Activated naive CD4-positive, alpha-beta T cell treated with anti-CD3 and anti-CD28 coated beads, Interleukin-2, amount 50 U/mL, for 16 hours (primary cell): Measurements from ENCODE around the gene ZNF385B.

Experiments
- DNase-seq: peaks from one replicate; pipeline ENCODE4 v3.0.0-alpha.2; 2020

Gene ZNF385B

DNA sequence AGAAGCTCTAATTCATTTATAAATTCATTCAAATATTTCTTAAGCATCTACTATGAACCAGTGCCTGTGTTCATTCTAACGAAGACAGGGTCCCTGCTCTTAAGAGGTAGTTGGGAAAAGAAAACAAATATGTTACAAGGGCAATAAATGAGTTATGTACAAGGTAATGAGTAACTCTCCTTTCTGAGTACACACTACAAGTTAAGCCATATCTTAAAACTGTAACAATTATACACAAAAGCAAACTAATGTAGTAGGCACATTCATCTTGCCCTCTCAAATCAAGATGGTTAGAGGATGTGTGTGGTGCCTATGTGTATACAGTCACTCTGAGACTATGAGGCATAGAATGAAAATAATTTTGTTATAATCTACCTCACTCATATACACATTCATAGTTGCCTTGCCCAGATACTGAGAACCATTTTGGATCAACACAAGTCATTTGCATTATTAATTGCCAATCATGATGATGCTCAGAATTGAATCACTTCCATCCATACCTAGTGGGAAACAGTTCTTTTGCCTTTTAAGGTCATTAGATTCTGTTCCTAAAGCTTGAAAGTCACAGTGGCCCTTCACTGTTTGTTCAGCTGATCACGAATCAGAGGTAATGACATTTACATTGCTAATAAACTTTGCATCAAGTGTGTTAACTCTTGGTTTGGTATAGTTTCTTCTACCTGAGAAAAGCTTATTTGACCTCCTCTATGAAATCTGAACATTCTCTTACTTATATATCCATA, 283.1 kb downstream of the ZNF385B start:
- no peak for DNase-seq

DNA sequence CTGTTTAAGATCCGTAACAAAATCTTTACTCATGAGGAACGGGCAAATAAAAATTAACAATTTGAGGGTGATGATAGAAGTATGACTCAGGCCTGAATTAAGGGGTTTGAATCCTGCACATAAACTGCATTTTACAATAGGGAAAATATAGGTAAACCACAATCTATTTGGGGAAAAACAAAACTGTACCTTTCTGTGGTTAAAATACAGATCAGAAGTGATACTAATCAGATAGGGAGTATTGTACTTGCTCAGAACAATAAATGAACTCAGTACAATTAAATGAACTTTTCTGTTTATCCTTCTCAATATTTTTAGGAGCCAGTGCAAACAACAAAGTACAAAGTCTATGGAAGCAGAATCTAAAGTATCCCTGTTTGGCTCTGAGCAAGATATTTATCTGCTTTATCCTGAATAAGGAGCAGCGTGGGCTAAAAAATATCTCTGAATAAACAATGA, 287.3 kb downstream of the ZNF385B start:
- no peak for DNase-seq

DNA sequence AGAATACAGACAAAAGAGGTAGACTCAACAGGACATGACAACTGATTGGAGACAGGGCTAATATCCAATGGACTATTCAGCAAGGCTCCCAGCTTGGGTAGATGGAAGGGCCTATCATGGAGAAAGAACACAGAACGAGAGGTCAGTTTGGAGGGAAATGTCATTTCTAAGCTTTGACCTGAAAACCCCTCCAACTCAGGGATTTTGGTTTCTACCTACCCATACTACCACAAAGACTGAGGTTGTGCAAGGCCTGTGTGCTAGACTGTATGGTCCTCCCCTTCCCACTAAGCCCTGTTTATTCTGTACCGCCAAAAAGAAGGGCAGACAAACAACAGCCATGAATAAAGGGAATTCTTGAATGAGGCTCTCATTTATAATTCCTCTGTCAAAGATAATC, 288.9 kb downstream of the ZNF385B start:
- DNase-seq, result no peak

GRCh38 chr2:179571721-179572120, 289.7 kb downstream of the ZNF385B start:
- DNase-seq, result no peak

DNA sequence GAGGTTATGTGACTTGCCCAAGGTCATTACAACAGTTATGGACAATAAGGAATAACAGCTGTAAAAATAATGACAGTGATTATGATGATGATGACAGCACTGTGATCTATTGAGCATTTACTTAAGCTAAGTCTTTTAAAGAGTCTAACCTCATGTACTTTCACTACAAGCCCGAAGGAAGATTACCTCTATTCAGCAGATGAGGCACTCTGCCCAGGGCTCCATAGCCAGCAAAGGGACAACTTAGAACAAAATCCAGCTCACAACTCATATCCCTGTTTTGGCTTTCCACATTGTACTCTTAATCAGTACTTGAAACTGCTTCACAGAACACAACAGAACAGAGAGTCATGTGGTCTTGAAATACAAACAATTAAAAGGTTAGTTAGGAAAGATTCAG, 290.2 kb downstream of the ZNF385B start:
- no peak for DNase-seq

DNA sequence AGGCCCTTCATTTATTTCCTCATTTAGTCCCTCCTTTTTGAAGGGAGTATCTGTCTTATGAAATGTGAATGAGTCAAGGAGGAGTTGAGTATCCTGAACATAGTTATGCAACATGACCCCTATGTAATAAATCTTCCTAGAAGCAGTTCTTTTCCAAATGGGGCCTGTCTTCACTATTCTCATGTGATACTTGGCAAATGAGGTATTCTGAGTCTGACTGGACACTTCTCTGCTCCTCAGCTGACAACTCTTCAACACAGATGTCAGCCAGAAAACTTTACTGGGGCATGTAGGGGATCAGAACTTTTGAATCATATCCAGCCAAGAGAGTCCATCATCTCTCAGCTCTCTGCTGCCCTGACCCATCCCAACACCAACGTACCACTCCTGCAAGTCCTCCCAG, 291.6 kb downstream of the ZNF385B start:
- DNase-seq, result no peak

- DNase-seq, result no peak
Observed at GRCh38 chr2:179565807-179566206, 295.6 kb downstream of the ZNF385B start.

DNA sequence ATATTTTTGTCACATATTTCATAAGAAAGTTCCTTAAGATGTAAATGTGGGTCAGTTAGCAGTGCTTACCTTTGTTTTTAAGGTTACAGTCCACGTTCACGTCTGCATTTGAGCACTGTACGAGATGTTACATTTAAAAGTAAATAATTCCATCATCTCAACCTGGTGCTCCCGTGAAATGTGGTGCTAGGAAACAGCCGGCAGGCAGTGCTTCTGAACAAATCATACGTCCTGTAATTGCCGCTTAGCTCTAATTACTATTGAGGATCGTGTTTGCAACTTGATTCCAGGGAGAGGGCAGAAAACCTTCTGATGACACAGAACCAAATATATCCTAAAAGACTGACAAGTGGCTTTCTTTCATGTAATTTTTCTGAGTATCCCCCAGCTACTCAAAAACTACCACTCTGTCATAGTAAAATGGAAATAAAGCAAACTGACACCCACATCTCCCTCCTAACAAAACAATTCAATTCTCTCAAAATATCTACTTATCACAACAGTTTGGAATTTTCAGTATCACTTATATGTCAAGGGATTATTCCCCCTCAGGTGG, 299.0 kb downstream of the ZNF385B start:
- no peak for DNase-seq

- DNase-seq, result no peak
Observed at GRCh38 chr2:179561702-179562101, 299.7 kb downstream of the ZNF385B start.

GRCh38 chr2:179560257-179560735, 301.1 kb downstream of the ZNF385B start:
- no peak for DNase-seq

GRCh38 chr2:179559108-179559806, 302.2 kb downstream of the ZNF385B start:
- DNase-seq, result no peak

- DNase-seq, result no peak
Observed at GRCh38 chr2:179558010-179558934, 303.1 kb downstream of the ZNF385B start.

GRCh38 chr2:179556425-179556824, 305.0 kb downstream of the ZNF385B start:
- DNase-seq, result no peak

- no peak for DNase-seq
Observed at GRCh38 chr2:179555691-179556283, 305.6 kb downstream of the ZNF385B start.

GRCh38 chr2:179554639-179555386, 306.6 kb downstream of the ZNF385B start:
- no peak for DNase-seq

DNA sequence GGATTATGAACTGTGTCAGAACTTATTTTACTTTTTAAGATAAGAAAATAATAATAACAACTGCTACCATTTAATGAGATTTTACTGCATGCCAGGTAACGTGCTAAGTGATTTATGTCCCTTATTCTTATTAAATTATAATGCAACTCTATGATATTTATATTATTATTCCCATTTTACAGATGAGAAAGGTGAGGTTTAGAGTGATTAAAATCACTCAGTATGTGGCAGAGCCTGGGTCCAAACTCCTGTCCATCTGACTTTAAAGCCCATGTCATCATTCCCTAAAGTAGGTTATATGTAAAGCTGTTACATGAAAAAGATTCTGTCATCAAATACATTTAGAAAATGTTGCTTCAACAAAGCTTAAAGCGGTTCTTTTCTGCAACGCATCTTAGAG, 308.0 kb downstream of the ZNF385B start:
- no peak for DNase-seq

GRCh38 chr2:179551539-179552045, 309.8 kb downstream of the ZNF385B start:
- DNase-seq, result no peak

DNA sequence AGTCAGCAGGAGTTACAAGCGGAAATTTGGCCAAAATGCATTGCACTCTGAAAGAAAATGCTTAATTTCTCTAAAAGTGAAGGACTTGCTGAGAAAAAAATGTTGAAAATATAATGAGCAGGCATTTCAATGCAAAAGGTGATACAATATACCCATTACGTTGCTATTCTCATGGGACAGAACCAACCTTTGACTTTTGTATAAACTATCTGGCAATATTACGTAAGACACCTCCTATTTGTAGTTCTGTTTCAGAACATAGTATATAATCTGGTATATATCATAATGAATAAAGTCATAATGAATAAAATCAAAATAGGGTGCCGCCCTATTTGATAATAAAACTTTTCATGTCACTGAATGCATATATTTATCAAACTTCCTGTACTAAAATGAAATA, 310.6 kb downstream of the ZNF385B start:
- DNase-seq, result no peak

DNA sequence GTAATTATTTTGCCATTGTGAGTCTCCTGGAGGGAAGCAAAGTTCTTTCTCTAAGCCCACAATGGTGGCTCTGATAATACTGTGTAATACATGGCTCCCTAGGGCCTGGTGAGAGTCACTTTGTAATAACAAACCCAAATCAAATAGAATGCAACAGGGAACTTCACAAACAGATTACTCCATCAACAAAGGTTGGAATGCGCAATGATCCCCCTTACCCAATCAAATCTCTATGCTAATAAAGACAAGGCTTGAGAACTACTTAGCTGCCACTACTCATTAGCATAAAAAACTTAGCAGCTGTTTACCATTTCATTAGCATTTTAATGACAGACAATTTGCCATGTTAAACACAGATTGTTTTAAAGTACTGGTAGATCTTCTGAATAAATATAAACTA, 311.2 kb downstream of the ZNF385B start:
- DNase-seq, result no peak

DNA sequence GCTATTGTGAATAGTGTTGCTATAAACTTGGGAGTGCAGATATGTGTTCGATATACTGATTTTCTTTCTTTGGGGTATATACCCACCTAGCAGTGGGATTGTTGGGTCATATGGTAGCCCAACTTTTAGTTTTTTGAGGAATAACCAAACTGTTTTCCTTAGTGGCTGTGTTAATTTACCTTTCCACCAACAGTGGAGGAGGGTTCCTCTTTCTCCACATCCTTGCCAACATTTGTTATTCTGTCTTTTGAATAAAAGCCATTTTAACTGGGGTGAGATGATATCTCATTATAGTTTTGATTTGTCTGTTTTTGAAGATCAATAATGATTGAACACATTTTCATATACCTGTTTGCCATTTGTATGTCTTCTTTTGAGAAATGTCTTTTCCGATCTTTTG, 314.8 kb downstream of the ZNF385B start:
- DNase-seq, result no peak

- no peak for DNase-seq
Observed at GRCh38 chr2:179545024-179545423, 316.4 kb downstream of the ZNF385B start.
